Body of pancreas (tissue), 4 donors: ENCODE measurements around the gene SNTG2.
A peak's percentile ranks its signal among the peaks of the same experiment; 100 is the strongest.

Source experiments
- POLR2A ChIP-seq, 3 donors: fragments of 450-650 bp; IDR thresholded peaks; one replicate each; pipeline ENCODE4 v1.6.1; 2016; ENCODE audit warnings: antibody characterized with exemption in 3 of 3, mild to moderate bottlenecking in 2 of 3
- TF ChIP-seq, protein P1 (sequence below), 7 experiments: fragments of 450-650 bp in 4 of 7; fragments of 200-600 bp in 3 of 7; sonication (generic) in 3 of 7; IDR thresholded peaks; one replicate each; pipeline ENCODE4 v1.5.1; 2016 to 2019; ENCODE audit warnings: antibody characterized with exemption in 7 of 7

DNA sequence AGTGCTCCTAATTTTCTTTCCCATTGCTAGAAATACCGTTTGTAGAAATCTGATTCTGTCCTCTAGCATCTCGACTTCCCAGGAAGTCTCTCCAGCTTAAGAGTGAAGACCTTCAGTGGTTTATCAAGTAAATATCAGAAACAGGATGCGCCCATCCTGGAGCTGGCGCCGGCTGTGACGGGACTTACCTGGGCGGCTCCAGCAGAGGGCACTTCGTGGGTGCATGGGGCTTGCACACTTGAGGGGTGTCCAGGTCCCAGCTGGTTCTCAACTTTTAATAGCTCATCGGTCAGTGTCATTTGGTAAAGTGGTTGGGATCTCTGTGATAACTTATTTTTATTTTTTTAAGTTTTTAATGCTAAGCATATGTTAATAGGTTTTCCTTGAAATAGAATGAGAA lies 295.6 kb downstream of the SNTG2 start:
- TF ChIP-seq POLR2A (IDR thresholded peaks at IDR 0.05), result no peak
- TF ChIP-seq, protein P1, sequence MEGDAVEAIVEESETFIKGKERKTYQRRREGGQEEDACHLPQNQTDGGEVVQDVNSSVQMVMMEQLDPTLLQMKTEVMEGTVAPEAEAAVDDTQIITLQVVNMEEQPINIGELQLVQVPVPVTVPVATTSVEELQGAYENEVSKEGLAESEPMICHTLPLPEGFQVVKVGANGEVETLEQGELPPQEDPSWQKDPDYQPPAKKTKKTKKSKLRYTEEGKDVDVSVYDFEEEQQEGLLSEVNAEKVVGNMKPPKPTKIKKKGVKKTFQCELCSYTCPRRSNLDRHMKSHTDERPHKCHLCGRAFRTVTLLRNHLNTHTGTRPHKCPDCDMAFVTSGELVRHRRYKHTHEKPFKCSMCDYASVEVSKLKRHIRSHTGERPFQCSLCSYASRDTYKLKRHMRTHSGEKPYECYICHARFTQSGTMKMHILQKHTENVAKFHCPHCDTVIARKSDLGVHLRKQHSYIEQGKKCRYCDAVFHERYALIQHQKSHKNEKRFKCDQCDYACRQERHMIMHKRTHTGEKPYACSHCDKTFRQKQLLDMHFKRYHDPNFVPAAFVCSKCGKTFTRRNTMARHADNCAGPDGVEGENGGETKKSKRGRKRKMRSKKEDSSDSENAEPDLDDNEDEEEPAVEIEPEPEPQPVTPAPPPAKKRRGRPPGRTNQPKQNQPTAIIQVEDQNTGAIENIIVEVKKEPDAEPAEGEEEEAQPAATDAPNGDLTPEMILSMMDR (IDR thresholded peaks at IDR 0.05), result peak in 1 of 7 experiments; percentile 21
